Fibroblast of lung (primary cell): Measurements from ENCODE around the gene POPDC3. TPM values are rescaled to one million over a fixed set of nuclear protein-coding genes. Genes with fewer than 3 reads are reported as not detected.

Experiments used
- DNase-seq, 2 donors: peaks; one replicate each; pipeline versions ENCODE4 v3.0.0 to v3.0.0-alpha.2; 2010; ENCODE audit warnings: low read depth in 2 of 2
- H2AFZ ChIP-seq: 2 replicates; pipeline ENCODE4 v1.5.1; 2012; ENCODE audit warnings: low read length, control low read depth, inconsistent platforms
- H3K27ac ChIP-seq: 2 replicates; pipeline ENCODE4 v1.5.1; 2011; ENCODE audit warnings: low read length, control low read depth; ENCODE audit not compliant: insufficient read depth
- H3K27me3 ChIP-seq: 2 replicates; pipeline ENCODE4 v1.5.1; 2011; ENCODE audit warnings: mild to moderate bottlenecking, low read length; ENCODE audit not compliant: control insufficient read depth, insufficient read depth
- H3K36me3 ChIP-seq: 2 replicates; pipeline ENCODE4 v1.5.1; 2011; ENCODE audit warnings: low read length; ENCODE audit not compliant: control insufficient read depth, insufficient read depth
- H3K4me1 ChIP-seq: 2 replicates; pipeline ENCODE4 v1.5.1; 2011; ENCODE audit warnings: low read length; ENCODE audit not compliant: control insufficient read depth, insufficient read depth; ENCODE audit errors: extremely low read depth
- H3K4me2 ChIP-seq: 2 replicates; pipeline ENCODE4 v1.5.1; 2011; ENCODE audit warnings: low read length, control low read depth; ENCODE audit not compliant: insufficient read depth; ENCODE audit errors: extremely low read depth
- H3K4me3 ChIP-seq, 4 experiments: fragments of 200-600 bp in 1 of 4; sonication (generic) in 1 of 4; replicated peaks in 1 of 4; 2 replicates each; pipeline ENCODE4 v1.5.1; 2011 to 2016; ENCODE audit warnings: low read length in 4 of 4, low read depth in 3 of 4, mild to moderate bottlenecking in 3 of 4, control low read depth in 2 of 4, inconsistent platforms in 1 of 4, mixed read lengths in 1 of 4; ENCODE audit not compliant: insufficient read depth in 1 of 4; ENCODE audit errors: control extremely low read depth in 1 of 4
- H3K79me2 ChIP-seq: 2 replicates; pipeline ENCODE4 v1.5.1; 2012; ENCODE audit warnings: mild to moderate bottlenecking, low read length, inconsistent platforms; ENCODE audit not compliant: control insufficient read depth, insufficient read depth
- H3K9ac ChIP-seq: 2 replicates; pipeline ENCODE4 v1.5.1; 2011; ENCODE audit warnings: mild to moderate bottlenecking, low read length, control low read depth; ENCODE audit not compliant: insufficient read depth
- H3K9me3 ChIP-seq: 2 replicates; pipeline ENCODE4 v1.5.1; 2012; ENCODE audit warnings: low read depth, low read length; ENCODE audit not compliant: control insufficient read depth, insufficient read depth
- H4K20me1 ChIP-seq: 2 replicates; pipeline ENCODE4 v1.5.1; 2011; ENCODE audit warnings: low read length; ENCODE audit not compliant: control insufficient read depth, insufficient read depth; ENCODE audit errors: extremely low read depth
- CTCF ChIP-seq, 2 donors: IDR thresholded peaks in 1 of 2; conservative IDR thresholded peaks in 1 of 2; 1 replicate in 1 of 2; 2 replicates in 1 of 2; pipeline ENCODE4 v1.5.1; 2011 to 2012; ENCODE audit warnings: low read length in 2 of 2, control low read depth in 1 of 2, inconsistent platforms in 1 of 2, low read depth in 1 of 2, mild to moderate bottlenecking in 1 of 2
- EZH2 ChIP-seq: IDR thresholded peaks from 2 replicates; pipeline ENCODE4 v1.5.1; 2012; ENCODE audit warnings: low read length, control low read depth, mild to moderate bottlenecking; ENCODE audit errors: missing control alignments
- polyA plus RNA-seq, 2 donors: library from polyadenylated mRNA; depleted of rRNA in 1 of 2; stranded (reverse) in 1 of 2; unstranded in 1 of 2; fragments of >200 nt; gene quantifications; 2 replicates each; pipeline ENCODE4 v1.2.1, GENCODE V29; 2011 to 2012; ENCODE audit warnings: missing spikeins in 1 of 2
- total RNA-seq: library from RNA; depleted of rRNA; stranded (reverse); fragments of >200 nt; gene quantifications from 2 replicates; pipeline ENCODE4 v1.2.1, GENCODE V29; 2014

POPDC3 gene
- total and polyA plus RNA-seq, 2 donors (not counting 1 experiment from before 2014, with no cell fraction given): 14.2 to 18.1 TPM

- Histone ChIP-seq H3K27ac (no peak overlapping the region), H3K27me3 (no peaks in the 10 kb centered on the region), H3K36me3 (no peaks in the 10 kb centered on the region), H3K9me3 (no peaks in the 10 kb centered on the region), H2AFZ (no peak overlapping the region), H4K20me1 (no peaks in the 10 kb centered on the region), H3K9ac (no peak overlapping the region), H3K4me3 (no peak overlapping the region), H3K79me2 (no peaks in the 10 kb centered on the region), H3K4me2 (no peak overlapping the region), H3K4me1 (no peaks in the 10 kb centered on the region)
- TF ChIP-seq CTCF (conservative IDR thresholded peaks at IDR 0.05 in 1 of 2, IDR thresholded peaks at IDR 0.05 in 1 of 2; ENCODE audit: low read depth in 1 of 2, low read length in 2 of 2) (no peak), EZH2 (no peak)
- no peak for DNase-seq
Measured at GRCh38 chr6:105152880-105153279, 26.9 kb downstream of the POPDC3 start.

GRCh38 chr6:105151644-105152043, 28.2 kb downstream of the POPDC3 start:
- no peak for DNase-seq
- Histone ChIP-seq H3K79me2 (no peaks in the 10 kb centered on the region), H3K4me1 (no peaks in the 10 kb centered on the region), H2AFZ (no peak overlapping the region), H3K27ac (no peak overlapping the region), H3K27me3 (no peaks in the 10 kb centered on the region), H4K20me1 (no peaks in the 10 kb centered on the region), H3K4me2 (no peak overlapping the region), H3K9me3 (no peaks in the 10 kb centered on the region), H3K9ac (no peak overlapping the region), H3K36me3 (no peaks in the 10 kb centered on the region), H3K4me3 (no peak overlapping the region)
- TF ChIP-seq EZH2 (no peak), CTCF (conservative IDR thresholded peaks at IDR 0.05 in 1 of 2, IDR thresholded peaks at IDR 0.05 in 1 of 2; ENCODE audit: low read depth in 1 of 2, low read length in 2 of 2) (no peak)

GRCh38 chr6:105138141-105138540, 41.7 kb downstream of the POPDC3 start:
- no peak overlapping the region for H3K4me2 ChIP-seq
- TF ChIP-seq EZH2 (no peak), CTCF (conservative IDR thresholded peaks at IDR 0.05 in 1 of 2, IDR thresholded peaks at IDR 0.05 in 1 of 2; ENCODE audit: low read depth in 1 of 2, low read length in 2 of 2) (no peak)
- no peak for DNase-seq

More at GRCh38 chr6:105138141-105138540, 41.7 kb downstream of the POPDC3 start:
- H3K27me3 ChIP-seq: no peaks in the 10 kb centered on the region
- no peaks in the 10 kb centered on the region for H3K36me3 ChIP-seq
- H3K27ac ChIP-seq: no peak overlapping the region
- H3K79me2 ChIP-seq: no peaks in the 10 kb centered on the region
- H3K9me3 ChIP-seq: no peaks in the 10 kb centered on the region
- no peaks in the 10 kb centered on the region for H4K20me1 ChIP-seq
- H3K9ac ChIP-seq: no peak overlapping the region
- H3K4me3 ChIP-seq: peak overlapping the region in 1 of 4 experiments; percentile 70
- no peak overlapping the region for H2AFZ ChIP-seq
- no peaks in the 10 kb centered on the region for H3K4me1 ChIP-seq
